Stimulated activated CD4-positive, alpha-beta T cell treated with anti-CD3 and anti-CD28 coated beads, Interleukin-15, amount 100 ng/mL, for 24 hours (primary cell): ENCODE results near the gene MANSC1.
"Not testable (repeated sequence)": the region's sequence is repeated elsewhere in the genome, so short reads cannot be mapped to it uniquely, and the experiment has no call there.

Experiments
- DNase-seq: peaks from one replicate; pipeline ENCODE4 v3.0.0-alpha.2; 2020

MANSC1 gene

DNA sequence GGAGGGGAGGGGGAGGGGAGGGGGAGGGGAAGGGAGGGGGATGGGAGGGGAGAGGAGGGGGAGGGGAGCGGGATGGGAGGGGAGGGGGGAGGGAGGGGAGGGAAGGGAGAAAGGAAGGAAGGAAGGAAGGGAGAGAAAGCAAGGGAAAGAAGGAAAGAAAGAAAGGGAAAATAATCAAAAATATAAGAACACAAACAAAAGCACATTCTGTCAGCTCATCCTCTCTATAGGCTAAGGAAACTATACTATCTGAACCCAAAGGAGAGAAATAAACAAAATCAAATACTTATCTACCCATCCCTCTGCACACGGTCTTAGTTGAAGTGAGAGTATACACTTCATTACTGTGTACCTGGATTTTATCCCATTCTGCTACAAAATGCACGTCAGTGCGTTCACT is 26.9 kb downstream of the MANSC1 start:
- DNase-seq = no peak

DNA sequence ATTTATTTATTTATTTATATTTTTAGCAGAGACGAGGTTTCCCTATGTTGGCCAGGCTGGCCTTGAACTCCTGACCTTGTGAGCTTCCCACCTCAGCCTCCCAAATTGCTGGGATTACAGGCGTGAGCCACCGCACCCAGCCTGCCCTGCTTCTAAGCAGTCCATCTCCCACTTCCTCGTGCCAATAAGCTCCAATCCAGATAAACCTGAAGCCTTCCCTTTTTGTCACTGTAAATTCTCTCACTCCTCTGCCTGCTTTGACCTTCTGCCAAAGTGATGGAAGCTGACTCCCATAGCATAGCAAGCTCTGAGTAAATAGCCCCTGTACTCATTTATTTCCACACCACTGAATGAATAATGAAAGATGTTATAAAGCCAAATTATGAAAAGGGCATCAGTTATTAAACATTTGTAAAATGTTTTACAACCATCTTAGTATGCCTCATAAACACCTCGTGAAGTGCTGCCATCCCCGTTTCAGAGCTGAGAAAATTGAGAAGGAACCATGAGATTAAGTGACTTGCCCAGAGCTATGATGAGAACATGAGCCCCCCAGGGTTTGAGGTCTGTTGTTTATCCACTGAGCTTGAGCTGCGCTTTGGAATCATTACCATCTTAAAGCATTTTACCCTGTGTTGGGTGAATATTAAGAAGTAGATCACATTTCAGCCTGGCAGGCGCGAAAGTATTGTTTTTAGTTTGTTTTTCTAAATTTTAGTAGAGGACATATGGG is 30.4 kb downstream of the MANSC1 start:
- DNase-seq = no peak

DNA sequence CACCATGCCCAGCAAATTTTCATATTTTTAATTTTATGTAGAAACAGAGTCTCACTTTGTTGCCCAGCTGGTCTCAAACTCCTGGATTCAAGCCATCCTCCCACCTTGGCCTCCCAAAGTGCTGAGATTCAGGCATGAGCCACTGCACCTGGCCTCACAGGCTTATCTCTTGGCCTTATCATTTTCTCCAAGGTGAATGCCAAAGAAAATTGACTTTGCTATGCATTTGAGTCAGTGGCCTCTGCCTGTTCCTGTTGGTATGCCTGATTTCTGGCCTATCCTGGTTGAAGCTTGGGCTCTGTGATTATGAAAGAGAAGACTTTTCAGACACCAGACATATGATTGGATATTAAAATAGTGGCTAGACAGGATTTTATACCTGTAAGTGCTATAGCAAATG is 34.2 kb downstream of the MANSC1 start:
- no peak for DNase-seq

DNA sequence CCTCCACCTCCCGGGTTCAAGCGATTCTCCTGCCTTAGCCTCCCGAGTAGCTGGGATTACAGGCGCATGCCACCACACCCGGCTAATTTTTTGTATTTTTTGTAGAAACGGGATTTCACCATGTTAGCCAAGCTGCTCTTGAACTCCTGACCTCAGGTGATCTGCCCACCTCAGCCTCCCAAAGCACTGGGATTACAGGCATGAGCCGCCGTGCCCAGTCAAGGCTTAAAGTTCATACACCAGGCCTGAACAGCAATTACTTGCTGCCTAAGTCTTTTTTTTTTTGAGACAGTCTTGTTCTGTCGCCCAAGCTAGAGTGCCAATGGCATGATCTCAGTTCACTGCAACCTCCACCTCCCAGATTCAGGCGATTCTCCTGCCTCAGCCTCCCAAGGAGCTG is 39.3 kb downstream of the MANSC1 start:
- not testable (repeated sequence) for DNase-seq

- DNase-seq = no peak
Measured at GRCh38 chr12:12305568-12306300, 44.3 kb downstream of the MANSC1 start.

GRCh38 chr12:12302976-12303375 is 47.1 kb downstream of the MANSC1 start:
- DNase-seq = no peak

GRCh38 chr12:12301122-12301521 is 48.9 kb downstream of the MANSC1 start:
- no peak for DNase-seq

GRCh38 chr12:12297201-12297830 is 52.7 kb downstream of the MANSC1 start:
- no peak for DNase-seq

- DNase-seq = no peak
Measured at GRCh38 chr12:12294215-12295005, 55.6 kb downstream of the MANSC1 start.

DNA sequence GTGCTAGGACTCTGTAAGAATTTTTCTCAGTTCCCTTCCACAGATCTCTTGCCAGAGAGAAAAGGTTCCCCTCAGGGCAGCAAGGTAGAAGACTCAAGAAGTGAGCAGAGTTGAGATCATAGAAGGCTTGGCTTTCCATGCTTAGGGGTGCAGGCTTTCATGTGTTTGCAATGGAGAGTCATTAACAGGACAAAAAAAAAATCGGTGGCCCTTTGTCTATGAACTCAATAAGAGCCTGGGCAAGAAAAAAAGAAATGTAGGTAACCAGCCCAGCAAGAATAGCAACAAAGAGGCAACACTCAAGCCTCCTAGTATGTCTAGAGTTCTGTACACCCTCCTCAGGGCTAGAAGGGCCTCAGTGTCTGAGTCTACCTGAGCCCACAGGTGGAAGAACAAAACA is 59.8 kb downstream of the MANSC1 start:
- DNase-seq = no peak

GRCh38 chr12:12286441-12286840 is 63.6 kb downstream of the MANSC1 start:
- no peak for DNase-seq

DNA sequence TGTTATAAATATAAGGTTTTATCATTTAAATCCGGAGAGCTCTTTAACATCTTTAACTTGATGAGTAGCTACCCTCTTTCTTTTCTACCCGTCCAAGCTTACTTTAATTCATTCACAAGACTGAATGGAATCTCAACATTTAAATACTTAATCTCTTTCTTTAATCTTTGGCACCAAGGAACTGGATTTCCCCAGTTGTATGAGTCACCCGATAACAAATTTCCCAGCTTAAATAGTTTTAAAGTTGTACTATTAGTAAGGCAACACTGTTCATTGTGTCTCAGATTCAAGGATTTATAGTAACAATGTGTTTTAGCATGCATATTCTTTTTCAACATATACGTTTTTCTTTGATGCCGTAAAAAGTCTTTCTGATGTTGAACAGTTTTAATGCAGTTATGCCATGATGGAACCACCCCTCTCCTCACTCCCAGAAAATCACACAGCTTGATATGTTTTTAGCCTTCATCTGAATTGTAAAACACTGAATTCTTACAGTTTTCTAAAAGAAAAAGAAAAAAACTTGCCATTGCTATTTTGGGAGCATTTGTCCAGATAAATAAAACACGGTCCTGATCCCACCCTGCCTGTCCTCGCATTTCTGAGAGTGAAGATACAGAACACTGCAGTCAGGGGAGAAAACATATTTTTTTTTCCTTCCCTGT is 67.1 kb downstream of the MANSC1 start:
- no peak for DNase-seq

DNA sequence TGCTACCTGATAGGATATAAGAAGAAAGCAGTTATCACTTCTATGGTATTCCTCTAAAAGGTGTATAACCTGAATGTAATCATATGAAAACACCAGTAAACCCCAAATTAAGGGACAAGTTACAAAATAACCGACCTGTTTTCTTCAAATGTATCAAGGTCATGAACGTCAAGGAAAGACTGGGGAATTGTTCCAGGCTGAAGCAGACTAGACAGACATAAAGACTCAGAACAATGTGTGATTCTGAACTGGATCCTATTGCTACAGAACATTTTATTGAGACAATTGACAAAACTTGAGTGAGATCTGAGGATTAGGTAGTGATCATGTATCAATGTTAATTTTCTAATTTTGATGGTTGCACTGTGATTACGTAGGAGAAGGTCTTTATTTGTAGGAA is 67.8 kb downstream of the MANSC1 start:
- no peak for DNase-seq

- DNase-seq = no peak
Measured at GRCh38 chr12:12281134-12281533, 68.9 kb downstream of the MANSC1 start.

DNA sequence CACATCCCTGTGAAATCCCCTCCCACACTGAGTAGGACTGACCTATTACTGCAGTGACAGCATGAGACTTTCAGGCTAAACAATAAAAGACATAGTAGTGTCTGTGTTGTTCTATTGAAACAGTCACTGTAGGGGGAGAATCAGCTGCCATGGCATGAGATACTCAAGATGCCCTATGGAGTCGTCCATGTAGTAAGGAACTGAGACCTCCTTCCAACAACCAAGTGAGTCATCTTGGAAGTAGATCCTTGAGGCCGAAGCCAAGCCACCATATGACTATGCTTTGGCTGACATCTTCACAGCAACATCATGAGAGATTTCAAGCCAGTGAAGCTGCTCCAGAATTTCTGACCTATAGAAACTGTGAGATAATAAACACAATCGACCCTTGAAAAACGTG is 71.1 kb downstream of the MANSC1 start:
- DNase-seq = no peak
